ENCODE measurements around the gene UTS2B. TPM values are rescaled to one million over a fixed set of nuclear protein-coding genes. Genes with fewer than 3 reads are reported as not detected.
A peak's percentile ranks its signal among the peaks of the same experiment; 100 is the strongest.

Gene UTS2B
- total RNA-seq, 6 experiments from 2014 or later, result 0.38 TPM; not detected in 5

- Histone ChIP-seq H3K9me3 (no peaks in the 10 kb centered on the region), H3K4me3 (no peak overlapping the region), H3K27ac (no peak overlapping the region), H3K4me1 (no peaks in the 10 kb centered on the region), H3K36me3 (peaks cover 0 to 31% (median 12%) of the 10 kb centered on the region in 4 donors), H3K27me3 (no peaks in the 10 kb centered on the region)
- 77% methylated on average over 7 of the region's 7 CpGs for WGBS (ENCODE audit: insufficient coverage, low coverage, low lambda C conversion rate, missing lambda C conversion rate)
- intact Hi-C loops (cut with DNase I), result no loop called here
- ATAC-seq (peak; percentile 22 to 65 (median 44)), DNase-seq (no peak)
- TF ChIP-seq CTCF (IDR thresholded peaks at IDR 0.05) (no peak), POLR2A (IDR thresholded peaks at IDR 0.05) (no peak)
These were observed 46.3 kb upstream of the UTS2B start for GRCh38 chr3:191376516-191377141.

GRCh38 chr3:191373327-191373726 lies 43.0 kb upstream of the UTS2B start:
- H3K9me3 ChIP-seq, result no peaks in the 10 kb centered on the region
- no peak for TF ChIP-seq POLR2A (IDR thresholded peaks at IDR 0.05)
- 91% methylated on average over 4 of the region's 4 CpGs for WGBS (ENCODE audit: insufficient coverage, low coverage, low lambda C conversion rate, missing lambda C conversion rate)
- ATAC-seq (no peak), DNase-seq (no peak)
- intact Hi-C loops (cut with DNase I), result no loop called here
- no peak overlapping the region for H3K27ac ChIP-seq
- H3K27me3 ChIP-seq, result no peaks in the 10 kb centered on the region
- no peaks in the 10 kb centered on the region for H3K4me1 ChIP-seq
- peaks cover 0 to 23% (median 12%) of the 10 kb centered on the region in 4 donors for H3K36me3 ChIP-seq
- H3K4me3 ChIP-seq, result no peak overlapping the region

GRCh38 chr3:191372122-191372521 lies 41.8 kb upstream of the UTS2B start:
- no peaks in the 10 kb centered on the region for H3K9me3 ChIP-seq
- WGBS (ENCODE audit: insufficient coverage, low coverage, low lambda C conversion rate, missing lambda C conversion rate), result 87% methylated on average over 2 of the region's 2 CpGs
- H3K27ac ChIP-seq, result no peak overlapping the region
- TF ChIP-seq CTCF (IDR thresholded peaks at IDR 0.05) (no peak), POLR2A (IDR thresholded peaks at IDR 0.05) (no peak)
- no peaks in the 10 kb centered on the region for H3K27me3 ChIP-seq
- intact Hi-C loops (cut with DNase I), result no loop called here
- ATAC-seq (no peak), DNase-seq (no peak)
- H3K36me3 ChIP-seq, result peaks cover 0 to 23% (median 12%) of the 10 kb centered on the region in 4 donors
- H3K4me1 ChIP-seq, result no peaks in the 10 kb centered on the region
- no peak overlapping the region for H3K4me3 ChIP-seq

DNA sequence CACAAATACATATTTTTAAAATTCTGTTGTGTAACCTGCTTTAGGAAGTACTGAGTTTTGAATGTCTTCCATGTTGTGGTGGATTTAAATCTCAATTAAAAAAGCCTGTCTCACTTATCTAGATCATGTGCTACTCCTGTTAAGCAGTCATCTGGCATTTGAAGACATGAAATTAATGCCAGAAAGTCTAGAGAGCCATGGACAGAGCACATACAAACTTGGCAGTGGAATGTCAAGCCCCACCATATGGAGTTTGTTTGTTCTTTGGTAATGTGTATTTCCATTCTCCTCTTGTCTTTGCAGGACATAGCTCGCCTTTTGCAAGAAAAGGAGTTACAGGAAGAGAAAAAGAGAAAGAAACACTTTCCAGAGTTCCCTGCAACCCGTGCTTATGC lies 39.3 kb upstream of the UTS2B start:
- intact Hi-C loops (cut with DNase I), result no loop called here
- ATAC-seq (peak in 1 of 4 donors; percentile 35), DNase-seq (no peak)
- Histone ChIP-seq H3K36me3 (peaks cover 0 to 17% (median 9%) of the 10 kb centered on the region in 4 donors), H3K4me3 (no peak overlapping the region), H3K27me3 (no peaks in the 10 kb centered on the region), H3K27ac (no peak overlapping the region), H3K4me1 (no peaks in the 10 kb centered on the region), H3K9me3 (no peaks in the 10 kb centered on the region)
- TF ChIP-seq CTCF (IDR thresholded peaks at IDR 0.05) (no peak), POLR2A (IDR thresholded peaks at IDR 0.05) (no peak)
- WGBS (ENCODE audit: insufficient coverage, low coverage, low lambda C conversion rate, missing lambda C conversion rate), result 82% methylated on average over 2 of the region's 2 CpGs

- H3K9me3 ChIP-seq, result no peaks in the 10 kb centered on the region
- ATAC-seq (no peak), DNase-seq (no peak)
- intact Hi-C loops (cut with DNase I), result no loop called here
- H3K4me1 ChIP-seq, result no peaks in the 10 kb centered on the region
- H3K27ac ChIP-seq, result no peak overlapping the region
- TF ChIP-seq POLR2A (IDR thresholded peaks at IDR 0.05), result no peak
- no peak for TF ChIP-seq CTCF (IDR thresholded peaks at IDR 0.05)
- H3K27me3 ChIP-seq, result no peaks in the 10 kb centered on the region
- peaks cover 0 to 17% (median 7%) of the 10 kb centered on the region in 4 donors for H3K36me3 ChIP-seq
- H3K4me3 ChIP-seq, result no peak overlapping the region
- 83% methylated on average over 5 of the region's 5 CpGs for WGBS (ENCODE audit: insufficient coverage, low coverage, low lambda C conversion rate, missing lambda C conversion rate)
These were observed 38.7 kb upstream of the UTS2B start for GRCh38 chr3:191368755-191369615.
